ENCODE measurements around the gene TREX2. TPM values are rescaled to one million over a fixed set of nuclear protein-coding genes. Genes with fewer than 3 reads are reported as not detected.

TREX2 gene
- polyA plus RNA-seq, 1 donor (not counting 4 experiments of a cell fraction or from before 2014, with no cell fraction given): 0.31 TPM

GRCh38 chrX:153449368-153450113 is 3.7 kb upstream of the TREX2 start:
- H3K27me3 ChIP-seq (ENCODE audit: control insufficient read depth, extremely low read depth, insufficient read depth, low read length): no peaks in the 10 kb centered on the region
- H3K4me3 ChIP-seq (ENCODE audit: control insufficient read depth in 2 of 3, extremely low read depth in 1 of 3, insufficient read depth in 2 of 3, low read depth in 1 of 3, low read length in 3 of 3): no peak overlapping the region
- no peak overlapping the region for H2AFZ ChIP-seq (ENCODE audit: control insufficient read depth, low read length)
- no peak overlapping the region for H3K4me2 ChIP-seq (ENCODE audit: control insufficient read depth, extremely low read depth, insufficient read depth, low read depth, low read length)
- H4K20me1 ChIP-seq (ENCODE audit: control insufficient read depth, extremely low read depth, insufficient read depth, low read length): no peaks in the 10 kb centered on the region
- H3K9ac ChIP-seq (ENCODE audit: control insufficient read depth, extremely low read depth, insufficient read depth, low read length): no peak overlapping the region
- no peaks in the 10 kb centered on the region for H3K79me2 ChIP-seq (ENCODE audit: control insufficient read depth, insufficient read depth, low read length)
- DNase-seq (ENCODE audit: low read depth, low spot score): no peak
- no peaks in the 10 kb centered on the region for H3K9me1 ChIP-seq (ENCODE audit: control insufficient read depth, extremely low read depth, insufficient read depth, low read length)
- no peaks in the 10 kb centered on the region for H3K36me3 ChIP-seq (ENCODE audit: control insufficient read depth in 2 of 2, extremely low read depth in 1 of 2, insufficient read depth in 2 of 2, low read length in 2 of 2)
- TF ChIP-seq EZH2 (IDR thresholded peaks at IDR 0.05; ENCODE audit: low read length) (no peak), CTCF (optimal IDR thresholded peaks at IDR 0.05 in 1 of 3, IDR thresholded peaks at IDR 0.05 in 1 of 3, conservative IDR thresholded peaks at IDR 0.05 in 1 of 3; ENCODE audit: extremely low read depth in 1 of 3, insufficient read depth in 2 of 3, low read length in 3 of 3) (no peak)
- no peaks in the 10 kb centered on the region for H3K9me3 ChIP-seq (ENCODE audit: control insufficient read depth, low read depth, low read length)
- H3K4me1 ChIP-seq (ENCODE audit: control insufficient read depth, extremely low read depth, insufficient read depth, low read length): no peaks in the 10 kb centered on the region
- no peak overlapping the region for H3K27ac ChIP-seq (ENCODE audit: control insufficient read depth, insufficient read depth, low read length)
- no peak for FAIRE-seq
- dilution Hi-C loops (cut with MboI; ENCODE audit: extremely low pct_ligation_motif_present, low sequenced_read_pairs): no loop called here

- H3K27ac ChIP-seq (ENCODE audit: control insufficient read depth, insufficient read depth, low read length): no peak overlapping the region
- dilution Hi-C loops (cut with MboI; ENCODE audit: extremely low pct_ligation_motif_present, low sequenced_read_pairs): no loop called here
- no peak overlapping the region for H3K9ac ChIP-seq (ENCODE audit: control insufficient read depth, extremely low read depth, insufficient read depth, low read length)
- H3K4me1 ChIP-seq (ENCODE audit: control insufficient read depth, extremely low read depth, insufficient read depth, low read length): no peaks in the 10 kb centered on the region
- H3K36me3 ChIP-seq (ENCODE audit: control insufficient read depth in 2 of 2, extremely low read depth in 1 of 2, insufficient read depth in 2 of 2, low read length in 2 of 2): no peaks in the 10 kb centered on the region
- H3K9me3 ChIP-seq (ENCODE audit: control insufficient read depth, low read depth, low read length): no peaks in the 10 kb centered on the region
- FAIRE-seq: no peak
- H3K4me3 ChIP-seq (ENCODE audit: control insufficient read depth in 2 of 3, extremely low read depth in 1 of 3, insufficient read depth in 2 of 3, low read depth in 1 of 3, low read length in 3 of 3): no peak overlapping the region
- no peak overlapping the region for H3K4me2 ChIP-seq (ENCODE audit: control insufficient read depth, extremely low read depth, insufficient read depth, low read depth, low read length)
- no peak for DNase-seq (ENCODE audit: low read depth, low spot score)
- H3K27me3 ChIP-seq (ENCODE audit: control insufficient read depth, extremely low read depth, insufficient read depth, low read length): no peaks in the 10 kb centered on the region
- H2AFZ ChIP-seq (ENCODE audit: control insufficient read depth, low read length): no peak overlapping the region
- H3K9me1 ChIP-seq (ENCODE audit: control insufficient read depth, extremely low read depth, insufficient read depth, low read length): no peaks in the 10 kb centered on the region
- no peaks in the 10 kb centered on the region for H3K79me2 ChIP-seq (ENCODE audit: control insufficient read depth, insufficient read depth, low read length)
- no peak for TF ChIP-seq CTCF (optimal IDR thresholded peaks at IDR 0.05 in 1 of 3, IDR thresholded peaks at IDR 0.05 in 1 of 3, conservative IDR thresholded peaks at IDR 0.05 in 1 of 3; ENCODE audit: extremely low read depth in 1 of 3, insufficient read depth in 2 of 3, low read length in 3 of 3)
- TF ChIP-seq EZH2 (IDR thresholded peaks at IDR 0.05; ENCODE audit: low read length): no peak
- no peaks in the 10 kb centered on the region for H4K20me1 ChIP-seq (ENCODE audit: control insufficient read depth, extremely low read depth, insufficient read depth, low read length)
Observed at GRCh38 chrX:153448556-153449367, 2.9 kb upstream of the TREX2 start.
